Lung (tissue), 12 donors: ENCODE data around the gene BEST4. TPM values are rescaled to one million over a fixed set of nuclear protein-coding genes. Genes with fewer than 3 reads are reported as not detected.

Experiments
- ATAC-seq: fragments of 200-7000 bp; cut with Tn5 transposase; one replicate; pipeline ENCODE4 v1.9.1; 2020; ENCODE audit warnings: moderate number of reproducible peaks; ENCODE audit not compliant: insufficient read depth, low FRiP score
- DNase-seq, 3 donors: peaks; one replicate each; pipeline ENCODE4 v3.0.0-alpha.2; 2013 to 2017
- H3K27ac ChIP-seq, 2 donors: one replicate each; pipeline ENCODE4 v1.5.1; 2013; ENCODE audit warnings: mild to moderate bottlenecking in 2 of 2, moderate library complexity in 2 of 2, control low read depth in 1 of 2, inconsistent platforms in 1 of 2, low read depth in 1 of 2, low read length in 1 of 2
- H3K27me3 ChIP-seq, 3 donors: one replicate each; pipeline ENCODE4 v1.5.1; 2013; ENCODE audit warnings: low read length in 2 of 3; ENCODE audit not compliant: control insufficient read depth in 3 of 3, insufficient read depth in 3 of 3
- H3K36me3 ChIP-seq, 4 donors: one replicate each; pipeline ENCODE4 v1.5.1; 2013; ENCODE audit warnings: low read length in 4 of 4, mild to moderate bottlenecking in 1 of 4, moderate library complexity in 1 of 4; ENCODE audit not compliant: control insufficient read depth in 4 of 4, insufficient read depth in 4 of 4
- H3K4me1 ChIP-seq, 5 donors: one replicate each; pipeline ENCODE4 v1.5.1; 2013; ENCODE audit warnings: low read length in 5 of 5, mild to moderate bottlenecking in 2 of 5, moderate library complexity in 1 of 5; ENCODE audit not compliant: control insufficient read depth in 5 of 5, insufficient read depth in 5 of 5
- H3K4me3 ChIP-seq: one replicate; pipeline ENCODE4 v1.5.1; 2013; ENCODE audit warnings: mild to moderate bottlenecking, control low read depth, moderate library complexity
- H3K9ac ChIP-seq, 2 donors: one replicate each; pipeline ENCODE4 v1.5.1; 2013; ENCODE audit warnings: low read length in 2 of 2, control low read depth in 1 of 2; ENCODE audit not compliant: insufficient read depth in 1 of 2
- H3K9me3 ChIP-seq, 4 donors: one replicate each; pipeline ENCODE4 v1.5.1; 2013; ENCODE audit warnings: low read length in 3 of 4, mild to moderate bottlenecking in 1 of 4, moderate library complexity in 1 of 4; ENCODE audit not compliant: control insufficient read depth in 4 of 4, insufficient read depth in 3 of 4
- CTCF ChIP-seq: IDR thresholded peaks from 2 replicates; pipeline ENCODE4 v1.5.1; 2012; ENCODE audit warnings: mild to moderate bottlenecking; ENCODE audit errors: control extremely low read depth, extremely low read depth
- WGBS, 2 donors: extraction: QIAGEN DNeasy Blood & Tissue Kit; methylation state at CpG; one replicate each; pipeline ENCODE4 v1.1.7; 2013; 5-methylcytosine and 5-hydroxymethylcytosine counted together
- polyA plus RNA-seq, 2 donors: library from polyadenylated mRNA; stranded (reverse); fragments of 200-250 nt; gene quantifications; one replicate each; pipeline ENCODE4 v1.2.1, GENCODE V29; 2013
- total RNA-seq, 2 donors: library from RNA; depleted of rRNA in 1 of 2; stranded (reverse); fragments of >200 nt in 1 of 2; gene quantifications; one replicate each; pipeline ENCODE4 v1.2.1, GENCODE V29; 2014 to 2021
- donor health status: control.
- donor health status: control.
- donor health status: Bipolar disorder and iron deficiency.
- donor health status: healthy.
- donor health status: DM: yes; HTN: yes; CAD: no.

BEST4 gene
- total and polyA plus RNA-seq, 4 donors = 0.23 to 1.4 (median 0.56) TPM

GRCh38 chr1:44784094-44785028, 3.6 kb downstream of the BEST4 start:
- ATAC-seq (no peak), DNase-seq (peak in 2 of 3 donors; percentile 43 to 65)
- Histone ChIP-seq H3K4me1 (peaks cover 5 to 30% (median 8%) of the 10 kb centered on the region in 5 donors), H3K4me3 (peak overlapping the region; percentile 11), H3K9me3 (no peaks in the 10 kb centered on the region), H3K36me3 (peaks cover 0 to 18% (median 7%) of the 10 kb centered on the region in 4 donors), H3K27ac (no peak overlapping the region), H3K27me3 (no peaks in the 10 kb centered on the region), H3K9ac (peak overlapping the region in 1 of 2 donors; percentile 71)
- 11 to 13% methylated on average over 61 to 71 of the region's 71 CpGs for WGBS, 2 donors
- no peak for TF ChIP-seq CTCF

GRCh38 chr1:44783697-44784093, 4.3 kb downstream of the BEST4 start:
- no peak overlapping the region for H3K27ac ChIP-seq
- no peak for TF ChIP-seq CTCF
- H3K9me3 ChIP-seq = no peaks in the 10 kb centered on the region
- DNase-seq = peak; percentile 50 to 70 (median 65)
- no peaks in the 10 kb centered on the region for H3K27me3 ChIP-seq
- no peak for ATAC-seq
- peaks cover 5 to 30% (median 8%) of the 10 kb centered on the region in 5 donors for H3K4me1 ChIP-seq
- peak overlapping the region in 1 of 2 donors; percentile 64 for H3K9ac ChIP-seq
- WGBS, 2 donors = 43 to 51% methylated on average over 8 of the region's 8 CpGs
- H3K36me3 ChIP-seq = peaks cover 4 to 20% (median 9%) of the 10 kb centered on the region in 4 donors
- no peak overlapping the region for H3K4me3 ChIP-seq

DNA sequence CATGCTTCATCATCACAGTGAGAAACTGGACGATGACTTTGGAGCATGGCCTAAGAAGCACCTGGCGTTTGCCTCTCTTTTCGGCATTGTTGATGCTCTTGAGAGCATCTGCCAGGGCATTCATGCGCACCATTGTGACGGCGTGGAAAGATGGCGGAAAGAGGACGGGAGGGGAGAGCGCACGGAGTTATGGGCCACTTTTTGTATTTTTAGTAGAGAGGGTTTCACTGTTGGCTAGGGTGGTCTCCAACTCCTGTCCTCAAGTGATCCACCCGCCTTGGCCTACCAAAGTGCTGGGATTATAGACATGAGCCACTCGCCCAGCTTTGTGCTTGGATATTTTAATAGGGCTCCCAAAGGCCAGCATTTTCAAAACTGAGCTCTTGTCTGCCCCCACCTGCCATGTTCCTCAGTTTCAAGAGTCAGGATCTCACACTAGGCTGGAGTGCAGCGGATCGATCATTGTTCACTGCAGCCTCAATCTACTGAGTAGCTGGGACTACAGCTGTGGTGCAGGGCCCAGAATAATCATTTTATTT, 7.3 kb downstream of the BEST4 start:
- DNase-seq = no peak
- Histone ChIP-seq H3K9me3 (no peaks in the 10 kb centered on the region), H3K4me1 (peaks cover under 1 to 42% (median 15%) of the 10 kb centered on the region in 5 donors), H3K4me3 (no peak overlapping the region), H3K36me3 (peaks cover 12 to 36% (median 30%) of the 10 kb centered on the region in 4 donors), H3K27ac (no peak overlapping the region), H3K27me3 (no peaks in the 10 kb centered on the region), H3K9ac (no peak overlapping the region)
- 96% methylated on average over 14 of the region's 14 CpGs for WGBS, 2 donors
- no peak for TF ChIP-seq CTCF
- no peak for ATAC-seq
